ENCODE results near the gene ATP9B. TPM values are rescaled to one million over a fixed set of nuclear protein-coding genes. Genes with fewer than 3 reads are reported as not detected.
"Not testable (repeated sequence)": the region's sequence is repeated elsewhere in the genome, so short reads cannot be mapped to it uniquely, and the experiment has no call there.

The ATP9B gene
- total and polyA plus RNA-seq, 2 donors, result 20.2 to 89.2 TPM

DNA sequence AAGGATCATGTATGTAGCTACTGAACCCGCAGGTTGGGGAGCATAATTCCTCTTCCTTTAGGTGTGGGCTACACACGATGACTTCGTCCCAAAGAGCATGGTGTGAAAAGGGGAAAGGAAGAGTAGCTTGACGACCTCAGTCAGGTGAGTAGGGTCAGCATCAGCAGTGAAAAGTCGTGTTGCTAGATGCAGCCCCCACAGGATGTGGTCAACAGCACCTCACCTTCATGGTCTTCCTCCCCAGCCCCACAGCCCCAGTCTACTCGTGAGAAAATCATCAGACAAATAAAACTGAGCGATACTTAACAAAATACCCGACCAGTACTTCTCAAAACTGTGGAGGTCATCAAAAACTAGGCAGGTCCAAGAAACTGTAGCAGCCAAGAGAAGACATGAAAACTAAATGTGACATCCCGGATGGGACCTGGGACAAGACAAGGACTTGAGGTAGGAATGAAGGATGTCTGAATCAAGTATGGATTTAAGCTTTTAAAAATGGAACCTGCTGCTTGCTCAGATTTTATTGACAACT lies 249.0 kb downstream of the ATP9B start:
- H3K4me1 ChIP-seq (ENCODE audit: insufficient read depth), result no peaks in the 10 kb centered on the region
- H3K27ac ChIP-seq (ENCODE audit: low read depth), result no peak overlapping the region
- DNase-seq (ENCODE audit: extremely low spot score), result no peak
- 91% methylated on average over 9 of the region's 9 CpGs for WGBS
- no peaks in the 10 kb centered on the region for H3K36me3 ChIP-seq (ENCODE audit: insufficient read depth)
- no peak overlapping the region for H3K4me3 ChIP-seq (ENCODE audit: low read depth, low read length)

DNA sequence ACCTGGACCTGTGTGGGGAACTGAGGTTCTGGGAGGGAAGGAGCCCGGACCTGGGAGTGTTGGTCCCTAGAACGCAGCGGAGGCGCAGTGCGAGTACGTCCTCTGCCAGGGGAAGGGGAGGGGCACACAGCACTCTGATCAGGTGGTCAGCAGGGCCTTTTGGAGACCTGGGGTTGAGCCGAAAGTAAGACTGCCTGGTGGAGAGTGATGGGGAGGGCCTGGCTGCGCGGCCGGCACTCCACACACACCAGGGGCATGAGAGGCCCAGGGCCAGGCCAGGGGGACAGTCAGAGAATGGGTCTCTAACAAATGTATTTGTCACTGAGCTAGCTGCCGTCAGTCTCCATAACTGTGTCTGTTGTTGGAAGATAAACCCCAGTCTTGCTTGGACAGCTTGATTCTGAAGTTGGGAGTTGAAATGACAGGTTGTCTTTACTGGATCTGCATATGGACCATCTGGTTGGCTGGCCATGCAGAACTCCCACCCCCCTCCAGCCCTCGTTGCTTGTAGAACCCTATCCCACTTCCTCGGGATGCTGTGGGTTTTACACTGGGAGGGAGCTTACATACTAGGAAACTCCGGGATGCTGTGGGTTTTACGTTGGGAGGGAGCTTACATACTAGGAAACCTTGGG lies 251.1 kb downstream of the ATP9B start:
- H3K4me1 ChIP-seq (ENCODE audit: insufficient read depth), result no peaks in the 10 kb centered on the region
- H3K27ac ChIP-seq (ENCODE audit: low read depth), result no peak overlapping the region
- H3K36me3 ChIP-seq (ENCODE audit: insufficient read depth), result no peaks in the 10 kb centered on the region
- no peak overlapping the region for H3K4me3 ChIP-seq (ENCODE audit: low read depth, low read length)
- DNase-seq (ENCODE audit: extremely low spot score), result no peak
- 85% methylated on average over 15 of the region's 15 CpGs for WGBS

DNA sequence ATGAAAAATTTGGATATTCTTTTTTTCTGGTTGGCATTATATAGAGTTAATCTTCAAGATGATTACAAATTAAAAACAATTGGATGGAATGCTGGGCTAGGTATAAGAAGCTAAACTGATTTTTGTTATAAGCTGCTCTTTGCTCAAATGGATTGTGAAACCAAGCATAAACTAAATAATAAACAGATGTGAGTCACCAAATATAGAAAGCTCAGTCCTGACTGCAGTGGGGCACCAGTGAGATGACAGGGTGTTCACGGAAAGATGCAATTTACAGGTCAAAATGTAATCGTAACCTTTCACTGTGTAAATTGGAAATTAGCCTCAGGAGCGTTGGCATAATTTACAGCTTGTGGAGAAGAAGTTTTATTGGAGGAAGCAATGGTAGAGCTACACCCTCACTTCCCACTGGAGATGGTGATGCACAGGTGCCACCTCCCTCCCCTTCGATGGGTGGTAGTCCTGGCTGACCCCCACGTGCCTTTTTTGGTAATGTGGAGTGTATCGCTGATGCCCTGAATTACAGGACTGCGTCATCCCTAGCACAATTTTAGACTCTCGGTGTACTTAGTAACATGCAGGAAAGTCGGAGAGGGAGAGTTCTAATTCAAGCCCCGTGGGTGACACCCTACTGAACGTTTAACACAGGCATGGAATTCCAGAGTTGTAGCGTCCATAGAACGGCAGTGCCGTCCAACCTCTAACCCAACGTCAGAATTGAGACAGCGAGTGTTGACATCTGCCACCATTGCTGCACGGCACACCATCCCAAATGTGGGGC lies 252.6 kb downstream of the ATP9B start:
- H3K36me3 ChIP-seq (ENCODE audit: insufficient read depth), result no peaks in the 10 kb centered on the region
- no peak overlapping the region for H3K27ac ChIP-seq (ENCODE audit: low read depth)
- no peaks in the 10 kb centered on the region for H3K4me1 ChIP-seq (ENCODE audit: insufficient read depth)
- WGBS, result 82% methylated on average over 17 of the region's 17 CpGs
- H3K4me3 ChIP-seq (ENCODE audit: low read depth, low read length), result no peak overlapping the region
- DNase-seq (ENCODE audit: extremely low spot score), result no peak

DNA sequence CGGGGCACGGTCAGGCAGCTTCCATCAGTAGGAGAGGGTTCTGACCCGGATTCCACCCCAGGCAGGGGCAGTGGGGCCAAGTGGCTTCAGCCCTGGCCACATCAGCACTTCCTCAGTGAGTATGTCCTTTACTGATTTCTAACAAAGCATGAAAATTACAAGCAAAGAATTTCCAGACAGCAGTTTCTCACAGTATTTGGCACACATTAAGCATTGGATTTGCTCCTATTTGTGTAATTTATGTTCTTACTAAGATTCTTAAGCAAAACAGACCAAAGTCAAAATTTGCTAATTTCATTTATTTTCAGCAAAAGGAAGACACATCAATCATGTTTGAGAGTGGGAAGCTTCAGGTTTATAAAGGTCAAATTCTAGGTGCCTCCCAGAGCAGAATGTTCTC lies 253.2 kb downstream of the ATP9B start:
- H3K27ac ChIP-seq (ENCODE audit: low read depth), result no peak overlapping the region
- no peaks in the 10 kb centered on the region for H3K4me1 ChIP-seq (ENCODE audit: insufficient read depth)
- no peak for DNase-seq (ENCODE audit: extremely low spot score)
- WGBS, result 88% methylated on average over 3 of the region's 3 CpGs
- H3K36me3 ChIP-seq (ENCODE audit: insufficient read depth), result no peaks in the 10 kb centered on the region
- H3K4me3 ChIP-seq (ENCODE audit: low read depth, low read length), result no peak overlapping the region

DNA sequence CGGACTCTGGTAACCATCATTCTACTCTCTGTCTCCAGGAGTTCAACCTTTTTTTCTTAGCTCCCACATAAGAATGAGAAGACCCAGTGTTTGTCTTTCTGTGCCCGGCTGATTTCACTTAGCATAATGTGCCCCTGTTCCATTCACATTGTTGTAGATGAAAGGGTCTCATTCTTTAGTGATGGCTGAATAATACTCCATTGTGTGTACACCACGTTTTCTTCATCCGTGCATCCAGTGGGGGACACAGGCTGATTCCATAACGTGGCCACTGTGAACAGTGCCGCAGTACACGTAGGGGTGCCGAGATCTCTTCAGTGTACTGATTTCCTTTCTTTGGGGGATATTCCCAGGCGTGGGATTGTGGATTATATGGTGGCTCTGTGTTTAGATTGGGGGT lies 254.3 kb downstream of the ATP9B start:
- DNase-seq (ENCODE audit: extremely low spot score), result no peak
- WGBS, result 96% methylated on average over 9 of the region's 9 CpGs
- Histone ChIP-seq H3K27ac (ENCODE audit: low read depth) (no peak overlapping the region), H3K4me3 (ENCODE audit: low read depth, low read length) (no peak overlapping the region), H3K4me1 (ENCODE audit: insufficient read depth) (no peaks in the 10 kb centered on the region), H3K36me3 (ENCODE audit: insufficient read depth) (no peaks in the 10 kb centered on the region)

DNA sequence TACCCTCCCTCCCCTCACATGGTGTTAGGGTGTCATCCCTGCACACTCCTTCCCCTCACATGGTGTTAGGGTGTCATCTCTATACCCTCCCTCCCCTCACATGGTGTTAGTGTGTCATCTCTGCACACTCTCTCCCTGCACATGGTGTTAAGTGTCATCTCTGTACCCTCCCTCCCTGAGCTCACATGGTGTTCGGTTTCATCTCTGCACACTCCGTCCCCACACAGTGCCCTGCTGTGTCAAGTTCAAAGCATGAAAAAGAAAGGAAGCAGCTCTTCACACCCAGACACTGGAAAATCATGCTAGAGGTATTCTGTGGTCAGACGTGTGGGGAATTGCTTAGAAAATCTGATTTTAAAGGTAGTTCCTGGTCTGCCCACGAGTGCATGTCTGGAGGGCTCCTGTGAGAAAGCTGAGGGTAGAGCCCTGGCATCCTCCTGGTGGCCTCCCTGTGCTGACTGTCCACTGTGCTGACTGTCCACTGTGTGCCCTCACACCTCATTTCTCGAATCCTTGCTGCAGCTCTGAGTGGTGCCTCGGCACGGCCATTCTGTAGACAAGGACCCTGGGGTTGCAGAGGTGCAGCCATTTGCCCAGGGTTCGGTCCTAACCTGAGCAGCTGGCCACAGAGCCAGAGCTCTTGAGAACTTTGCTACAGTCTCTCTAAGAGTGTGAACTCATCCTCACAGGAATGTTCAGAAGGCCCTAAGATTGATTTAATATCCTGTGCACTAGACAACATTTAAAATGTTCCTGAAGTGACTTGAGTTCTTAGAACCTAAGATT lies 257.4 kb downstream of the ATP9B start:
- no peaks in the 10 kb centered on the region for H3K4me1 ChIP-seq (ENCODE audit: insufficient read depth)
- H3K36me3 ChIP-seq (ENCODE audit: insufficient read depth), result no peaks in the 10 kb centered on the region
- no peak overlapping the region for H3K27ac ChIP-seq (ENCODE audit: low read depth)
- 93% methylated on average over 8 of the region's 8 CpGs for WGBS
- no peak for DNase-seq (ENCODE audit: extremely low spot score)
- no peak overlapping the region for H3K4me3 ChIP-seq (ENCODE audit: low read depth, low read length)

DNA sequence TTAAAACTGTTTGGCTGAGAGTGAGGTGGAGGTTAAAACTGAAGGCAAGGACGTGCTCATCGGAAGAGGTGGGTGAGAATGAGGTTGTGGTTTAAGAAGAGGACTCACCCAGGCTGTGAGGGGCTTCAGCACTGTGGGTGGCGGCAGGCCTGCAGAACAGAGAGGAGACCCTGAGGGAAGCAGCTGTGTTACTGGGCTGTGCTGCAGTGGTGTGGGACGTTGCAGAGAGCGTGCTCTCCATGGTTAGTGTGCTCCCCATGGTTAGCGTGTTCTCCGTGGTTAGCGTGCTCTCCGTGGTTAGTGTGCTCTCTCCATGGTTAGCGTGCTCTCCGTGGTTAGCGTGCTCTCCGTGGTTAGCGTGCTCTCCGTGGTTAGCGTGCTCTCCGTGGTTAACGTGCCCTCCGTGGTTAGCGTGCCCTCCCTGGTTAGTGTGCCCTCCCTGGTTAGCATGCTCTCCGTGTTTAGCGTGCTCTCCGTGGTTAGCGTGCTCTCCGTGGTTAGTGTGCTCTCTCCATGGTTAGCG lies 258.1 kb downstream of the ATP9B start:
- 93% methylated on average over 26 of the region's 26 CpGs for WGBS

DNA sequence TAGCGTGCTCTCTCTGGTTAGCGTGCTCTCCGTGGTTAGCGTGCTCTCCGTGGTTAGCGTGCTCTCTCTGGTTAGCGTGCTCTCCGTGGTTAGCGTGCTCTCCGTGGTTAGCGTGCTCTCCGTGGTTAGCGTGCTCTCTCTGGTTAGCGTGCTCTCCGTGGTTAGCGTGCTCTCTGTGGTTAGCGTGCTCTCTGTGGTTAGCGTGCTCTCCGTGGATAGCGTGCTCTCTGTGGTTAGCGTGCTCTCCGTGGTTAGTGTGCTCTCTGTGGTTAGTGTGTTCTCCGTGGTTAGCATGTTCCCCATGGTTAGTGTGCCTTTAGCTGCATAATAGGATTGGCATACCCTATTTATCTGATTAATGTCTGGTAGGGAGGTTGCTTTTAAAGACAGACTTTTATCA lies 258.7 kb downstream of the ATP9B start:
- H3K4me1 ChIP-seq (ENCODE audit: insufficient read depth); H3K4me3 ChIP-seq (ENCODE audit: low read depth, low read length); H3K27ac ChIP-seq (ENCODE audit: low read depth); DNase-seq (ENCODE audit: extremely low spot score); H3K36me3 ChIP-seq (ENCODE audit: insufficient read depth): not testable (repeated sequence)
- WGBS, result 93% methylated on average over 23 of the region's 23 CpGs

More for the DNA sequence above, 258.1 kb downstream of the ATP9B start:
- Histone ChIP-seq H3K4me3 (ENCODE audit: low read depth, low read length) (no peak overlapping the region), H3K4me1 (ENCODE audit: insufficient read depth) (no peaks in the 10 kb centered on the region), H3K27ac (ENCODE audit: low read depth) (no peak overlapping the region), H3K36me3 (ENCODE audit: insufficient read depth) (no peaks in the 10 kb centered on the region)
- DNase-seq (ENCODE audit: extremely low spot score), result no peak

DNA sequence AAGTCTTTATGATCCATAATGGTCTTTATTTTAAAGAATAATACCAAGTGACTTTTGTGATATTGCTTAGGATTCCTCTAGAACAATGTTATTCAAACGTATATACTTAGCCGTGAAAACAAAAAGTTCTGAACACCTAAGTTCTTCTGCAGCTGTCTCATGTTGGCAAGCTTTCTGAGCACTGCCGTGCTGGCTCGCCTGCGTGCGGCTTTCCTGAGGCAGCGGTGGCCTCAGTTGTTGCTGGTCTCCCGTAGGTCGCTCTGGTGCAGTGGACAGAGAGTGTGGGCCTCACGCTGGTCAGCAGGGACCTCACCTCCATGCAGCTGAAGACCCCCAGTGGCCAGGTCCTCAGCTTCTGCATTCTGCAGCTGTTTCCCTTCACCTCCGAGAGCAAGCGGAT lies 259.7 kb downstream of the ATP9B start:
- no peaks in the 10 kb centered on the region for H3K4me1 ChIP-seq (ENCODE audit: insufficient read depth)
- no peak overlapping the region for H3K4me3 ChIP-seq (ENCODE audit: low read depth, low read length)
- WGBS, result 91% methylated on average over 12 of the region's 12 CpGs
- no peak overlapping the region for H3K27ac ChIP-seq (ENCODE audit: low read depth)
- H3K36me3 ChIP-seq (ENCODE audit: insufficient read depth), result no peaks in the 10 kb centered on the region
- no peak for DNase-seq (ENCODE audit: extremely low spot score)

DNA sequence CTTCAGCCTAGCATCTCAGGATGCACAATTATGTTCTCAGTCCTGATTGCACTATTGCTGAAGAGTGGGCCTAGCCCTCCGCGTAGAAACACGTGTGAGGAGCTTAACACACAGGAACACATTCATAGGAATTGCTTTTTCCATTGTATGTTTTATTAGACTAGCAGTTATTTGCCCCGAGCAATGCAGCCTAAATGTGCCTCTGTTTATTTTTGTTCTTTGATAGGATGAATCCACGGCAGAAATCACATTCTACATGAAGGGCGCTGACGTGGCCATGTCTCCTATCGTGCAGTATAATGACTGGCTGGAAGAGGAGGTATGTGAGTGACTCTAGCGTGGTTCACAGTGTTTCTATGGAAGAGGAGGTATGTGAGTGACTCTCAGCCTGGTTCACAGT lies 260.6 kb downstream of the ATP9B start:
- WGBS, result 86% methylated on average over 9 of the region's 9 CpGs
- no peaks in the 10 kb centered on the region for H3K4me1 ChIP-seq (ENCODE audit: insufficient read depth)
- H3K4me3 ChIP-seq (ENCODE audit: low read depth, low read length), result no peak overlapping the region
- no peaks in the 10 kb centered on the region for H3K36me3 ChIP-seq (ENCODE audit: insufficient read depth)
- no peak overlapping the region for H3K27ac ChIP-seq (ENCODE audit: low read depth)
- no peak for DNase-seq (ENCODE audit: extremely low spot score)

DNA sequence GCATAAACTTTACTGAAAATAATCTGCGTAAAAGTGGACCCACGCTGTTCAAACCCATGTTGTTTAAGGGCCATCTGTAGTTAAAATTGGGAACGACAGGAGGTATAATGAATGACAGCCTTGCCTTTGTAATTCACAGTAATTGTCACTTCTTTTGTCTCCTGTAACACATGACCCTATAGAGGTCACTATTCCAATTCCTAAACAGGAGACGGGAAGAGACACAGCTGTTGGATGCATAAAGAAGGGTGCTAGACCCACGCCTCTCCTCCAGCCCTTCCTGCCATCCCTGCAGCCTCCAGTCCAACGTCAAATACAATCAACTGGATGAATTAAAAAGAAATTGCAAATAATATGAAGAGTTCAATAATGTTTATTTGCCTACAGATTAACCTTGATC lies 263.5 kb downstream of the ATP9B start:
- Histone ChIP-seq H3K4me3 (ENCODE audit: low read depth, low read length) (no peak overlapping the region), H3K27ac (ENCODE audit: low read depth) (no peak overlapping the region), H3K36me3 (ENCODE audit: insufficient read depth) (no peaks in the 10 kb centered on the region), H3K4me1 (ENCODE audit: insufficient read depth) (no peaks in the 10 kb centered on the region)
- DNase-seq (ENCODE audit: extremely low spot score), result no peak
- WGBS, result 86% methylated on average over 6 of the region's 6 CpGs

DNA sequence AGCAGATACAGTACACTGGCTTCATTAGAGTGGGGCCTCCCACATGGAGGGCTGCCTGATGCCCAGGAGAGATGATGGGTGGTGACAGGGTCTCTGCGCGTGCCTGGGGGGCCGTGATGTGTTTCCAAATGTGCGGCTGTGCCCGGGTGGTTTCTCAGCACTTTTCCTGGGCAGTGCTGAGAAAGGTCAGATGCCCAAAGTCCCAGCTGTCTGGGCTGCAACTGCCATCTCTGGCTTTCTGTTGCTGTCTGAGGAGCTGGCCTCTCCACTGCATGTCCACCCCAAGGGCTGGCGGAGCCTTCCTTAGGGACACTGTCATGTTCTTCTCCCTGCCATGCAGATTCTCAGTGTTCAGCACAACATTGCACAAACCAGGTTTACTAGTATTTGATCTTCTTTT lies 263.9 kb downstream of the ATP9B start:
- Histone ChIP-seq H3K36me3 (ENCODE audit: insufficient read depth) (no peaks in the 10 kb centered on the region), H3K27ac (ENCODE audit: low read depth) (no peak overlapping the region), H3K4me3 (ENCODE audit: low read depth, low read length) (no peak overlapping the region), H3K4me1 (ENCODE audit: insufficient read depth) (no peaks in the 10 kb centered on the region)
- DNase-seq (ENCODE audit: extremely low spot score), result no peak
- WGBS, result 97% methylated on average over 6 of the region's 6 CpGs

DNA sequence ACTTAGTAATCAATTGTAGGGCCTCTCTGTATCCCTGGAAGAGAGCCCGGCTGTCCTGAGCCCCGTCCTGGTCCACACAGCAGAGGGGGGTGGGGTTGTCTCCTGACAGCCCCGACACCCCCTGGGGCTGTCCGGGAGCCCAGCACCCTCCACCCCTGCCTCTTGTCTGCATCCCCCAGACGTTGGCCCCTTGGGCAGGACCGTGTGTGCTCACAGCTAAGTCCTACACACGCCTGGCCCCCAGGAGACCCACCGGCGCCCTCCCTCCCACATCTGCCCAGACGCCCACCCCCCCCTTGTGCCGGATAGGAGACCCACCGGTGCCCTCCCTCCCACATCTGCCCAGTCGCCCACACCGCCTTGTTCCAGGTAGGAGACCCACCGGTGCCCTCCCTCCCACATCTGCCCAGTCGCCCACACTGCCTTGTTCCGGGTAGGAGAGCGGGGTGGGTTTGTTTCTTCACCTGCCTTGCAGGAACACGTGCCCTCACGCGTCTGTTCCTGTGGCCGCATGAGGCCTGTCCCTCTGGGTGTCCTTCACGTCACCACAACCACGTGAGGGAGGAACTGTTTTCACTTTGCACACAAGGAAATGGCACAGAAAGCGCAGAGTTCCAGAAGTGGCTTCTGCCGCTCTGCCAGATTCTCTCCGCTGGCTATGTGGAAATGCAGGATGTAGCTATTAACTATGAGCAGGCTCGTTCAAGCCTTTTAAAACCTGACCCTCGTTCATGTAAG lies 265.5 kb downstream of the ATP9B start:
- no peaks in the 10 kb centered on the region for H3K36me3 ChIP-seq (ENCODE audit: insufficient read depth)
- no peak overlapping the region for H3K4me3 ChIP-seq (ENCODE audit: low read depth, low read length)
- H3K27ac ChIP-seq (ENCODE audit: low read depth), result no peak overlapping the region
- 80% methylated on average over 29 of the region's 29 CpGs for WGBS
- H3K4me1 ChIP-seq (ENCODE audit: insufficient read depth), result no peaks in the 10 kb centered on the region
- DNase-seq (ENCODE audit: extremely low spot score), result no peak
